ENCODE data around the gene HS6ST1.

GRCh38 chr2:128348701-128349100 lies 30.0 kb upstream of the HS6ST1 start:
- no peak for TF ChIP-seq POLR2A (IDR thresholded peaks at IDR 0.05)
- TF ChIP-seq CTCF (IDR thresholded peaks at IDR 0.05): no peak

Measured in right lobe of liver (tissue), 4 donors.